ENCODE results near the gene KCNIP1. TPM values are rescaled to one million over a fixed set of nuclear protein-coding genes. Genes with fewer than 3 reads are reported as not detected.

KCNIP1 gene
- total RNA-seq, 1 donor from 2014 or later: 32.4 TPM

GRCh38 chr5:170641589-170642031 is 137.8 kb downstream of the KCNIP1 start:
- no peak for DNase-seq (ENCODE audit: low read depth)

- DNase-seq (ENCODE audit: low read depth): no peak
These were observed 138.4 kb downstream of the KCNIP1 start for GRCh38 chr5:170642066-170642735.

- DNase-seq (ENCODE audit: low read depth): no peak
These were observed 139.1 kb downstream of the KCNIP1 start for GRCh38 chr5:170642776-170643436.

GRCh38 chr5:170643591-170643990 is 139.8 kb downstream of the KCNIP1 start:
- no peak for DNase-seq (ENCODE audit: low read depth)

- no peak for DNase-seq (ENCODE audit: low read depth)
These were observed 140.7 kb downstream of the KCNIP1 start for GRCh38 chr5:170644501-170644900.

GRCh38 chr5:170648541-170648940 is 144.7 kb downstream of the KCNIP1 start:
- DNase-seq (ENCODE audit: low read depth): peak; percentile 5

- DNase-seq (ENCODE audit: low read depth): no peak
These were observed 147.0 kb downstream of the KCNIP1 start for GRCh38 chr5:170650850-170651249.

GRCh38 chr5:170651604-170652277 is 147.9 kb downstream of the KCNIP1 start:
- DNase-seq (ENCODE audit: low read depth): no peak

- no peak for DNase-seq (ENCODE audit: low read depth)
These were observed 151.7 kb downstream of the KCNIP1 start for GRCh38 chr5:170655476-170655875.

- DNase-seq (ENCODE audit: low read depth): no peak
These were observed 152.1 kb downstream of the KCNIP1 start for GRCh38 chr5:170655920-170656319.

GRCh38 chr5:170656346-170656745 is 152.5 kb downstream of the KCNIP1 start:
- DNase-seq (ENCODE audit: low read depth): no peak

GRCh38 chr5:170660531-170660930 is 156.7 kb downstream of the KCNIP1 start:
- no peak for DNase-seq (ENCODE audit: low read depth)

GRCh38 chr5:170662966-170663365 is 159.1 kb downstream of the KCNIP1 start:
- no peak for DNase-seq (ENCODE audit: low read depth)

- peak; percentile 43 for DNase-seq (ENCODE audit: low read depth)
These were observed 175.0 kb downstream of the KCNIP1 start for GRCh38 chr5:170678811-170679210.

GRCh38 chr5:170681013-170681433 is 177.2 kb downstream of the KCNIP1 start:
- peak; percentile 27 for DNase-seq (ENCODE audit: low read depth)

GRCh38 chr5:170691657-170692056 is 187.8 kb downstream of the KCNIP1 start:
- no peak for DNase-seq (ENCODE audit: low read depth)

- DNase-seq (ENCODE audit: low read depth): no peak
These were observed 189.9 kb downstream of the KCNIP1 start for GRCh38 chr5:170693701-170694100.

GRCh38 chr5:170694911-170695310 is 191.1 kb downstream of the KCNIP1 start:
- no peak for DNase-seq (ENCODE audit: low read depth)

GRCh38 chr5:170697031-170697430 is 193.2 kb downstream of the KCNIP1 start:
- no peak for DNase-seq (ENCODE audit: low read depth)

- no peak for DNase-seq (ENCODE audit: low read depth)
These were observed 196.7 kb downstream of the KCNIP1 start for GRCh38 chr5:170700503-170700902.

GRCh38 chr5:170701334-170701733 is 197.5 kb downstream of the KCNIP1 start:
- DNase-seq (ENCODE audit: low read depth): peak; percentile 65

GRCh38 chr5:170704417-170705192 is 200.8 kb downstream of the KCNIP1 start:
- no peak for DNase-seq (ENCODE audit: low read depth)

Data from renal cortical epithelial cell (primary cell).